Activated CD8-positive, alpha-beta memory T cell treated with anti-CD3 and anti-CD28 coated beads for 4 hours (primary cell): ENCODE measurements around the gene PCSK6.
"Not testable (repeated sequence)": the region's sequence is repeated elsewhere in the genome, so short reads cannot be mapped to it uniquely, and the experiment has no call there.

ENCODE experiments used
- DNase-seq, 2 donors: peaks; one replicate each; pipeline ENCODE4 v3.0.0-alpha.2; 2020; ENCODE audit warnings: low read depth in 2 of 2

Gene PCSK6

GRCh38 chr15:101431748-101432147 is 57.8 kb downstream of the PCSK6 start:
- DNase-seq, result no peak

- no peak for DNase-seq
These were observed 58.2 kb downstream of the PCSK6 start for GRCh38 chr15:101431301-101431700.

GRCh38 chr15:101429646-101430045 is 59.9 kb downstream of the PCSK6 start:
- no peak for DNase-seq

GRCh38 chr15:101429191-101429590 is 60.3 kb downstream of the PCSK6 start:
- DNase-seq, result no peak

GRCh38 chr15:101428758-101429157 is 60.7 kb downstream of the PCSK6 start:
- no peak for DNase-seq

GRCh38 chr15:101427606-101428487 is 61.7 kb downstream of the PCSK6 start:
- no peak for DNase-seq

- DNase-seq, result no peak
These were observed 62.7 kb downstream of the PCSK6 start for GRCh38 chr15:101426761-101427333.

GRCh38 chr15:101425787-101426365 is 63.6 kb downstream of the PCSK6 start:
- DNase-seq, result no peak

- no peak for DNase-seq
These were observed 64.5 kb downstream of the PCSK6 start for GRCh38 chr15:101424984-101425383.

GRCh38 chr15:101420232-101420631 is 69.3 kb downstream of the PCSK6 start:
- DNase-seq, result no peak

- DNase-seq, result not testable (repeated sequence)
These were observed 73.0 kb downstream of the PCSK6 start for GRCh38 chr15:101416475-101416874.

GRCh38 chr15:101413239-101413638 is 76.3 kb downstream of the PCSK6 start:
- no peak for DNase-seq

GRCh38 chr15:101411581-101411980 is 77.9 kb downstream of the PCSK6 start:
- DNase-seq, result no peak

- DNase-seq, result no peak
These were observed 78.4 kb downstream of the PCSK6 start for GRCh38 chr15:101411085-101411484.

GRCh38 chr15:101410612-101411011 is 78.9 kb downstream of the PCSK6 start:
- DNase-seq, result no peak

GRCh38 chr15:101409621-101410020 is 79.9 kb downstream of the PCSK6 start:
- DNase-seq, result no peak

GRCh38 chr15:101407966-101408775 is 81.3 kb downstream of the PCSK6 start:
- DNase-seq, result no peak

- no peak for DNase-seq
These were observed 82.1 kb downstream of the PCSK6 start for GRCh38 chr15:101407439-101407838.

GRCh38 chr15:101406526-101407195 is 82.8 kb downstream of the PCSK6 start:
- no peak for DNase-seq

- DNase-seq, result no peak
These were observed 83.5 kb downstream of the PCSK6 start for GRCh38 chr15:101406036-101406435.

GRCh38 chr15:101404245-101404644 is 85.3 kb downstream of the PCSK6 start:
- no peak for DNase-seq

- DNase-seq, result not testable (repeated sequence)
These were observed 86.6 kb downstream of the PCSK6 start for GRCh38 chr15:101402883-101403282.
